ENCODE results near the gene SF3B1.

Gene SF3B1

DNA sequence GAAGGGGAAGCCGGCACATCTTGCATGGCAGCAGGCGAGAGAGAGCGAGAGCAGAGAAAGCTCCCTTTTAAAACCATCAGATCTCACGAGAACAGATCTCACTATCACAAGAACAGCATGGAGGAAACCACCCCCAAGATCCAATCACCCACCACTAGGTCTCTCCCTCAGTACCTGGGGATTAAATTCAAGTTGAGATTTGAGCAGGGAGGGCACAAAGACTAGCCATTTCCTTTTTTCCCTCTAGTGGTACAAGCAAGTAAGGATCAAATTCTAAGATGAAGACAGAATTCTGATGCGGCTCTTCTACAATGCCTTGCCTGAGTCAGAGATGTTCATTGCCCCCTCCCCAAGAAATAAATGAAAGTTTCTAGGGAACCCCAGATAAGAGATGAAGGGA is 78.7 kb downstream of the SF3B1 start:
- no peak overlapping the region for H3K27ac ChIP-seq (ENCODE audit: extremely low read depth, low read depth, low read length)
- no peaks in the 10 kb centered on the region for H3K36me3 ChIP-seq (ENCODE audit: control insufficient read depth in 2 of 2, insufficient read depth in 1 of 2, low read length in 2 of 2)
- no peaks in the 10 kb centered on the region for H3K4me1 ChIP-seq (ENCODE audit: control insufficient read depth, insufficient read depth, low read length)
- no peaks in the 10 kb centered on the region for H3K9me3 ChIP-seq (ENCODE audit: control insufficient read depth, insufficient read depth, low read depth, low read length)
- TF ChIP-seq ZNF362 (tag by site-specific recombination; IDR thresholded peaks at IDR 0.05) (no peak), ZBTB17 (tag by site-specific recombination; IDR thresholded peaks at IDR 0.05) (peak; percentile 64), ZNF239 (tag by site-specific recombination; IDR thresholded peaks at IDR 0.05) (no peak), PRDM1 (tag by site-specific recombination; IDR thresholded peaks at IDR 0.05) (peak; percentile 32; the same call in 1 of the 2 replicates)
- TF ChIP-seq, protein P1, sequence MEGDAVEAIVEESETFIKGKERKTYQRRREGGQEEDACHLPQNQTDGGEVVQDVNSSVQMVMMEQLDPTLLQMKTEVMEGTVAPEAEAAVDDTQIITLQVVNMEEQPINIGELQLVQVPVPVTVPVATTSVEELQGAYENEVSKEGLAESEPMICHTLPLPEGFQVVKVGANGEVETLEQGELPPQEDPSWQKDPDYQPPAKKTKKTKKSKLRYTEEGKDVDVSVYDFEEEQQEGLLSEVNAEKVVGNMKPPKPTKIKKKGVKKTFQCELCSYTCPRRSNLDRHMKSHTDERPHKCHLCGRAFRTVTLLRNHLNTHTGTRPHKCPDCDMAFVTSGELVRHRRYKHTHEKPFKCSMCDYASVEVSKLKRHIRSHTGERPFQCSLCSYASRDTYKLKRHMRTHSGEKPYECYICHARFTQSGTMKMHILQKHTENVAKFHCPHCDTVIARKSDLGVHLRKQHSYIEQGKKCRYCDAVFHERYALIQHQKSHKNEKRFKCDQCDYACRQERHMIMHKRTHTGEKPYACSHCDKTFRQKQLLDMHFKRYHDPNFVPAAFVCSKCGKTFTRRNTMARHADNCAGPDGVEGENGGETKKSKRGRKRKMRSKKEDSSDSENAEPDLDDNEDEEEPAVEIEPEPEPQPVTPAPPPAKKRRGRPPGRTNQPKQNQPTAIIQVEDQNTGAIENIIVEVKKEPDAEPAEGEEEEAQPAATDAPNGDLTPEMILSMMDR (tag by site-specific recombination; IDR thresholded peaks at IDR 0.05), result peak; percentile 14; the same call in 1 of the 2 replicates
- ChIA-PET POLR2A (no interaction called here), CTCF (interaction anchor here (0.6 to 0.9 kb wide), 4 partner anchors 59 to 620 kb away, joined by 3 to 6 read pairs (median 3); no protein-coding TSS in a partner anchor)
- no peak overlapping the region for H3K4me3 ChIP-seq (ENCODE audit: low read depth, low read length)

GRCh38 chr2:197354169-197354558 is 80.7 kb downstream of the SF3B1 start:
- Histone ChIP-seq H3K27ac (ENCODE audit: extremely low read depth, low read depth, low read length) (no peak overlapping the region), H3K36me3 (ENCODE audit: control insufficient read depth in 2 of 2, insufficient read depth in 1 of 2, low read length in 2 of 2) (no peaks in the 10 kb centered on the region), H3K4me1 (ENCODE audit: control insufficient read depth, insufficient read depth, low read length) (no peaks in the 10 kb centered on the region), H3K9me3 (ENCODE audit: control insufficient read depth, insufficient read depth, low read depth, low read length) (no peaks in the 10 kb centered on the region), H3K4me3 (ENCODE audit: low read depth, low read length) (no peak overlapping the region)
- CTCF ChIA-PET, result no interaction called here
- TF ChIP-seq ZNF274 (IDR thresholded peaks at IDR 0.05; ENCODE audit: low read length), result no peak
- TF ChIP-seq ZNF274 (tag by site-specific recombination; IDR thresholded peaks at IDR 0.05; ENCODE audit: borderline replicate concordance), result no peak
- TF ChIP-seq, protein P2, sequence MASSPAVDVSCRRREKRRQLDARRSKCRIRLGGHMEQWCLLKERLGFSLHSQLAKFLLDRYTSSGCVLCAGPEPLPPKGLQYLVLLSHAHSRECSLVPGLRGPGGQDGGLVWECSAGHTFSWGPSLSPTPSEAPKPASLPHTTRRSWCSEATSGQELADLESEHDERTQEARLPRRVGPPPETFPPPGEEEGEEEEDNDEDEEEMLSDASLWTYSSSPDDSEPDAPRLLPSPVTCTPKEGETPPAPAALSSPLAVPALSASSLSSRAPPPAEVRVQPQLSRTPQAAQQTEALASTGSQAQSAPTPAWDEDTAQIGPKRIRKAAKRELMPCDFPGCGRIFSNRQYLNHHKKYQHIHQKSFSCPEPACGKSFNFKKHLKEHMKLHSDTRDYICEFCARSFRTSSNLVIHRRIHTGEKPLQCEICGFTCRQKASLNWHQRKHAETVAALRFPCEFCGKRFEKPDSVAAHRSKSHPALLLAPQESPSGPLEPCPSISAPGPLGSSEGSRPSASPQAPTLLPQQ (tag by site-specific recombination; IDR thresholded peaks at IDR 0.05), result no peak
- TF ChIP-seq PBX3 (CRISPR knock-in tag; IDR thresholded peaks at IDR 0.05), result no peak
- TF ChIP-seq ZNF660 (tag by site-specific recombination; IDR thresholded peaks at IDR 0.05), result no peak
- no peak for TF ChIP-seq ZNF518A (tag by site-specific recombination; conservative IDR thresholded peaks at IDR 0.05; ENCODE audit: low read depth)
- POLR2A ChIA-PET, result no interaction called here
